ENCODE results near the gene MKLN1.
A peak's percentile ranks its signal among the peaks of the same experiment; 100 is the strongest.

Gene MKLN1

GRCh38 chr7:131529179-131529578 is 201.5 kb downstream of the MKLN1 start:
- DNase-seq (ENCODE audit: insufficient read length, low spot score) = no peak
- no peak for TF ChIP-seq CTCF (IDR thresholded peaks at IDR 0.05; ENCODE audit: insufficient read depth, missing control alignments)
- no peak for FAIRE-seq

DNA sequence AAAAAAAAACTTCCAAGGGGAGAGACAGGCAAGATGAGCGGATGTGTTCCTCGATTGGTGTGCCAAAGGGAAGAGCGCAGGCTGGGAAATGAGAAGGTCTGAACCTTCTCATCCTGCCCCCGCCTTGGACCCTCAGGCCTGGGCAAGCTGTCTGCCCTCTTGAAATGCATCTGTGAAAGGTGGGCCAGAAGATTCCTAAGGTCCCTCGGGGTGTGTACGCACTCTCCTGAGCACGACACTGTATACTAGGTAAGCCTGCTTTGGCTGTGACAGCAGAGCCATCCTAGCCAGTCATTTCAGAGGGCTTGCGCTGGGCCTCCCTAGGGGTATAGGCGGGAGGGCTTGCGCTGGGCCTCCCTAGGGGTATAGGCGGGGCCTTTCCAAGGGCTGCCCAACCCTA is 201.9 kb downstream of the MKLN1 start:
- TF ChIP-seq CTCF (IDR thresholded peaks at IDR 0.05; ENCODE audit: insufficient read depth, missing control alignments) = no peak
- FAIRE-seq (no peak), DNase-seq (ENCODE audit: insufficient read length, low spot score) (no peak)

DNA sequence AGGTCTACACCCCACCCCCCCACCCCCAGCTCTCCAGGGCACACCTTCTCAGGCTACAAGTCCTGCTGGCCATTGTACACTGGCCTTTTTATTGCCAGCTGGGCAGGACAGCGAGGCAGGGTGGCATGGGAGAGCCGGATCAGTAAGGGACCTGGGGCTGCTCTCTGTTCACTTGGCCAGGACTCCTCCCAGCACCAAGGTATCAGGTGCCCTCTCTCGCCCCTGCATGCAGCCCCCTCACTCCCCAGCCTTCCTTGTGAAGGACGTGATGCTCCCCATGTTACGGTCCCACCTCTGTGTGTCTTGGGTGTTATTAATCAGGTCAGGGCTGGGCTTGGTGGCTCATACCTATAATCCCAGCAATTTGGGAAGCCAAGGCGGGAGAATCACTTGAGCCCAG is 202.5 kb downstream of the MKLN1 start:
- no peak for FAIRE-seq
- DNase-seq (ENCODE audit: insufficient read length, low spot score) = no peak
- no peak for TF ChIP-seq CTCF (IDR thresholded peaks at IDR 0.05; ENCODE audit: insufficient read depth, missing control alignments)

- FAIRE-seq (no peak), DNase-seq (ENCODE audit: insufficient read length, low spot score) (peak; percentile 6)
Measured at GRCh38 chr7:131532570-131533091, 205.0 kb downstream of the MKLN1 start.

GRCh38 chr7:131533151-131533559 is 205.5 kb downstream of the MKLN1 start:
- FAIRE-seq (no peak), DNase-seq (ENCODE audit: insufficient read length, low spot score) (peak; percentile 10)
- no peak for TF ChIP-seq CTCF (IDR thresholded peaks at IDR 0.05; ENCODE audit: insufficient read depth, missing control alignments)

More at GRCh38 chr7:131532570-131533091, 205.0 kb downstream of the MKLN1 start:
- TF ChIP-seq CTCF (IDR thresholded peaks at IDR 0.05; ENCODE audit: insufficient read depth, missing control alignments) = no peak

DNA sequence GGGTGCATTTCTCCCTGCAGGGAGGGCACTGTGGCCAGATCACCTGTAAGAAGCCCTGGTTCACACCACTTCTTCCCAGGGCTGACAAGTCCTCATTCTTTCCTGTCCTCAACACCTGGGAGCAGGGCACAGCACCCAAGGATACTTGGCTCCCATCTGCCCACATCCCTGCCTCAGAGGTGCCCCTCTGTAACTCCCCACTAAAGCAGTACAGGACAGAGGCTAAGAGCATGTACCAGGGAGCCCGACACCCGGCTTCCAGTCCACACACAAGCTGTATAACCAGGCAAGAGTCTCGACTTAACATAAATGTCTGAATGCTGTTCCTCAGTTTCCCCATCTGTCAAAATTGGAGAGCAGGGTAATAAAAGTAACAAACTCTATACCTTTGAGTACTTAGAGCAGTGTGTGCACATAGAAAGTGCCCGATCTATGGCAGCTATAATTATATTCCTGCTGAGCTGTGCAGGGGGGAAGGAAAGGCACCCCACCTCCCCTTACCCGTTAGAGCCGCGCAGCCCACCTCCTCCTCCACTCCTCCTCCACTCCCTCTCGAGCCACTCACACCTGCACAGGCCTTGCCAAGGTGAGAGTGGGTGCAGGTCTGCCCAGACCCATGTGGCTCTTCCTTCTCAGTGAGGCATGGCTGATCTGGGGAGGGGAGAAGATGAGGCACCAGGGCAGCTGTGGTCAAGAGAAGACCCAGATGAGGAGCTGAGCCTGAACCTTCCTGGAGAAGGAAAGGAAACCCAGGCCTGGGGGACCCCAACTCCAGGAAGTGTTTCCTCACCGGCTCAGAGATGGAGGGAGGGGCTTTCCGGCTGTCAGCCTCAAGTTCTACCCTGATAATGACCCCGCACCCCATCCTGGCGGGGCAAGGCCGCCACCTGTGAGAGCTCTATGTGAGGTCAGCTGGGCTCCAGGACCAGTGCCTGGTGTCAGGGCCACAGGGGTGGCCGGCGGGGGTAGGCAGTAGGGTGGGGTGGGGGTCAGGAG is 206.2 kb downstream of the MKLN1 start:
- DNase-seq (ENCODE audit: insufficient read length, low spot score) (peak; percentile 13), FAIRE-seq (no peak)
- no peak for TF ChIP-seq CTCF (IDR thresholded peaks at IDR 0.05; ENCODE audit: insufficient read depth, missing control alignments)

All from D721Med (cell line).